Upper lobe of left lung (tissue), 6 donors: ENCODE data around the gene NPHP4. TPM values are rescaled to one million over a fixed set of nuclear protein-coding genes. Genes with fewer than 3 reads are reported as not detected.

ENCODE experiments used
- ATAC-seq, 2 donors: fragments of 200-7000 bp; cut with Tn5 transposase; one replicate each; pipeline ENCODE4 v1.9.1; 2022; ENCODE audit warnings: mild to moderate bottlenecking in 2 of 2, moderate library complexity in 2 of 2; ENCODE audit not compliant: low FRiP score in 2 of 2
- DNase-seq, 2 donors: peaks; one replicate each; pipeline ENCODE4 v3.0.0-alpha.2; 2019 to 2020
- H3K27ac ChIP-seq, 4 donors: fragments of 200-600 bp; sonication (generic); one replicate each; pipeline ENCODE4 v1.5.1; 2016 to 2019
- H3K27me3 ChIP-seq, 4 donors: fragments of 200-600 bp; sonication (generic); one replicate each; pipeline ENCODE4 v1.5.1; 2017 to 2019
- H3K36me3 ChIP-seq, 4 donors: fragments of 200-600 bp; sonication (generic); one replicate each; pipeline ENCODE4 v1.5.1; 2016 to 2019
- H3K4me1 ChIP-seq, 4 donors: fragments of 200-600 bp; sonication (generic); one replicate each; pipeline ENCODE4 v1.5.1; 2018 to 2019
- H3K4me3 ChIP-seq, 4 donors: fragments of 200-600 bp; sonication (generic); one replicate each; pipeline ENCODE4 v1.5.1; 2017 to 2019; ENCODE audit warnings: mild to moderate bottlenecking in 2 of 4, moderate library complexity in 1 of 4
- H3K9me3 ChIP-seq, 4 donors: fragments of 200-600 bp; sonication (generic); one replicate each; pipeline ENCODE4 v1.5.1; 2018 to 2019
- CTCF ChIP-seq, 6 experiments: fragments of 450-650 bp in 4 of 6; fragments of 200-600 bp in 2 of 6; sonication (generic) in 2 of 6; IDR thresholded peaks; one replicate each; pipeline ENCODE4 v1.5.1; 2016 to 2019; ENCODE audit warnings: antibody characterized with exemption in 6 of 6
- EP300 ChIP-seq, 4 donors: sonication (generic); formaldehyde crosslinking; IDR thresholded peaks; one replicate each; pipeline ENCODE4 v1.5.1; 2017; ENCODE audit warnings: antibody characterized with exemption in 4 of 4, control low read depth in 2 of 4
- POLR2A ChIP-seq, 4 donors: fragments of 450-650 bp; IDR thresholded peaks; one replicate each; pipeline ENCODE4 v1.5.1; 2016 to 2017; ENCODE audit warnings: antibody characterized with exemption in 4 of 4, mild to moderate bottlenecking in 2 of 4
- POLR2AphosphoS5 ChIP-seq, 2 donors: sonication (generic); formaldehyde crosslinking; IDR thresholded peaks; one replicate each; pipeline ENCODE4 v1.5.1; 2017; ENCODE audit warnings: antibody characterized with exemption in 2 of 2
- WGBS, 2 donors: methylation state at CpG; one replicate each; pipeline ENCODE4 v1.1.5; 2017 to 2018; 5-methylcytosine and 5-hydroxymethylcytosine counted together
- total RNA-seq, 6 donors: library from RNA; depleted of rRNA in 4 of 6; stranded (reverse); fragments of >200 nt in 4 of 6; gene quantifications; one replicate each; pipeline versions ENCODE4 v1.1.0 to v1.2.1, GENCODE V29; 2016 to 2021
- donor health status: DM: no; HTN: no; CAD: no; lungs with moderate emphysema.
- donor health status: DM: no; HTN: yes; CAD: no; lungs with severe emphysema.

The NPHP4 gene
- total RNA-seq, 6 donors from 2014 or later, result 13.5 to 45.1 (median 19.9) TPM

GRCh38 chr1:6039031-6039430 lies 46.8 kb upstream of the NPHP4 start:
- Histone ChIP-seq H3K27ac (no peak overlapping the region), H3K27me3 (no peaks in the 10 kb centered on the region), H3K4me1 (peaks cover 0 to 4% (median 0%) of the 10 kb centered on the region in 4 donors), H3K9me3 (no peaks in the 10 kb centered on the region), H3K4me3 (no peak overlapping the region), H3K36me3 (peaks cover 0 to 17% (median 7%) of the 10 kb centered on the region in 4 donors)
- no peak for TF ChIP-seq POLR2A (IDR thresholded peaks at IDR 0.05)
- no peak for TF ChIP-seq EP300 (IDR thresholded peaks at IDR 0.05)
- TF ChIP-seq POLR2AphosphoS5 (IDR thresholded peaks at IDR 0.05), result no peak
- no peak for TF ChIP-seq CTCF (IDR thresholded peaks at IDR 0.05)
- DNase-seq (no peak), ATAC-seq (no peak)
- WGBS, 2 donors, result 85 to 95% methylated on average over 9 to 15 of the region's 15 CpGs

- H3K27me3 ChIP-seq, result no peaks in the 10 kb centered on the region
- H3K9me3 ChIP-seq, result no peaks in the 10 kb centered on the region
- H3K36me3 ChIP-seq, result peaks cover 0 to 17% (median 7%) of the 10 kb centered on the region in 4 donors
- DNase-seq (no peak), ATAC-seq (no peak)
- H3K4me1 ChIP-seq, result peaks cover 0 to 4% (median 0%) of the 10 kb centered on the region in 4 donors
- H3K4me3 ChIP-seq, result no peak overlapping the region
- TF ChIP-seq POLR2A (IDR thresholded peaks at IDR 0.05), result no peak
- no peak for TF ChIP-seq CTCF (IDR thresholded peaks at IDR 0.05)
- no peak for TF ChIP-seq POLR2AphosphoS5 (IDR thresholded peaks at IDR 0.05)
- TF ChIP-seq EP300 (IDR thresholded peaks at IDR 0.05), result no peak
- H3K27ac ChIP-seq, result no peak overlapping the region
- WGBS, 2 donors, result 67 to 75% methylated on average over 7 of the region's 7 CpGs
Measured at GRCh38 chr1:6038603-6039002, 46.4 kb upstream of the NPHP4 start.

GRCh38 chr1:6037338-6037762 lies 45.1 kb upstream of the NPHP4 start:
- no peaks in the 10 kb centered on the region for H3K27me3 ChIP-seq
- 35 to 41% methylated on average over 7 to 8 of the region's 9 CpGs for WGBS, 2 donors

GRCh38 chr1:6035719-6036118 lies 43.5 kb upstream of the NPHP4 start:
- peaks cover 0 to 4% (median 0%) of the 10 kb centered on the region in 4 donors for H3K4me1 ChIP-seq
- TF ChIP-seq EP300 (IDR thresholded peaks at IDR 0.05) (no peak), POLR2A (IDR thresholded peaks at IDR 0.05) (no peak), POLR2AphosphoS5 (IDR thresholded peaks at IDR 0.05) (no peak), CTCF (IDR thresholded peaks at IDR 0.05) (no peak)
- H3K4me3 ChIP-seq, result no peak overlapping the region
- H3K27ac ChIP-seq, result no peak overlapping the region
- WGBS, 2 donors, result 77 to 82% methylated on average over 12 of the region's 12 CpGs
- no peaks in the 10 kb centered on the region for H3K27me3 ChIP-seq
- H3K9me3 ChIP-seq, result no peaks in the 10 kb centered on the region
- DNase-seq, result no peak
- ATAC-seq, result no peak
- peaks cover 0 to 6% (median 2%) of the 10 kb centered on the region in 4 donors for H3K36me3 ChIP-seq

More at GRCh38 chr1:6037338-6037762, 45.1 kb upstream of the NPHP4 start:
- H3K27ac ChIP-seq, result no peak overlapping the region
- no peaks in the 10 kb centered on the region for H3K9me3 ChIP-seq
- H3K4me3 ChIP-seq, result no peak overlapping the region
- H3K4me1 ChIP-seq, result peaks cover 0 to 4% (median 0%) of the 10 kb centered on the region in 4 donors
- peaks cover 0 to 13% (median 6%) of the 10 kb centered on the region in 4 donors for H3K36me3 ChIP-seq
- no peak for ATAC-seq
- no peak for DNase-seq
- TF ChIP-seq POLR2A (IDR thresholded peaks at IDR 0.05), result no peak
- no peak for TF ChIP-seq CTCF (IDR thresholded peaks at IDR 0.05)
- no peak for TF ChIP-seq EP300 (IDR thresholded peaks at IDR 0.05)
- TF ChIP-seq POLR2AphosphoS5 (IDR thresholded peaks at IDR 0.05), result no peak

GRCh38 chr1:6035303-6035702 lies 43.1 kb upstream of the NPHP4 start:
- Histone ChIP-seq H3K4me1 (peaks cover 0 to 4% (median 0%) of the 10 kb centered on the region in 4 donors), H3K36me3 (peaks cover 0 to 6% (median under 1%) of the 10 kb centered on the region in 4 donors), H3K27me3 (no peaks in the 10 kb centered on the region), H3K27ac (no peak overlapping the region), H3K4me3 (no peak overlapping the region), H3K9me3 (no peaks in the 10 kb centered on the region)
- DNase-seq (no peak), ATAC-seq (no peak)
- TF ChIP-seq EP300 (IDR thresholded peaks at IDR 0.05), result no peak
- TF ChIP-seq POLR2AphosphoS5 (IDR thresholded peaks at IDR 0.05), result no peak
- TF ChIP-seq POLR2A (IDR thresholded peaks at IDR 0.05), result no peak
- TF ChIP-seq CTCF (IDR thresholded peaks at IDR 0.05), result no peak
- WGBS, 2 donors, result 77 to 79% methylated on average over 15 of the region's 15 CpGs
